Gastrocnemius medialis (tissue), 4 donors: ENCODE measurements around the gene ICA1L. TPM values are rescaled to one million over a fixed set of nuclear protein-coding genes. Genes with fewer than 3 reads are reported as not detected.
"Not testable (repeated sequence)": the region's sequence is repeated elsewhere in the genome, so short reads cannot be mapped to it uniquely, and the experiment has no call there.

Experiments
- ATAC-seq, 2 donors: fragments of 150-250 bp; one replicate each; pipeline ENCODE4 v1.9.1; 2016
- DNase-seq, 2 donors: peaks; one replicate each; pipeline ENCODE4 v3.0.0-alpha.2; 2019
- H3K27ac ChIP-seq, 4 donors: fragments of 200-600 bp; sonication (generic); 1 replicate in 1 of 4; 2 replicates in 3 of 4; pipeline ENCODE4 v1.5.1; 2016 to 2018; ENCODE audit warnings: mild to moderate bottlenecking in 2 of 4, moderate library complexity in 1 of 4
- H3K27me3 ChIP-seq, 3 donors: fragments of 200-600 bp; sonication (generic) in 2 of 3; 1 replicate in 1 of 3; 2 replicates in 2 of 3; pipeline versions ENCODE4 v1.5.1 to v1.6.0; 2016 to 2019; ENCODE audit warnings: mild to moderate bottlenecking in 1 of 3, moderate library complexity in 1 of 3
- H3K36me3 ChIP-seq, 2 donors: fragments of 200-600 bp; sonication (generic) in 1 of 2; one replicate each; pipeline ENCODE4 v1.5.1; 2017 to 2018
- H3K4me1 ChIP-seq, 2 donors: fragments of 200-600 bp; sonication (generic) in 1 of 2; one replicate each; pipeline ENCODE4 v1.5.1; 2016 to 2017; ENCODE audit warnings: mild to moderate bottlenecking in 2 of 2
- H3K4me3 ChIP-seq, 4 donors: fragments of 200-600 bp; sonication (generic) in 3 of 4; 1 replicate in 1 of 4; 2 replicates in 3 of 4; pipeline ENCODE4 v1.5.1; 2016 to 2019; ENCODE audit warnings: mild to moderate bottlenecking in 2 of 4
- H3K9me3 ChIP-seq, 3 donors: fragments of 200-600 bp; sonication (generic) in 2 of 3; 1 replicate in 1 of 3; 2 replicates in 2 of 3; pipeline ENCODE4 v1.5.1; 2016 to 2019
- POLR2A ChIP-seq, 2 donors: fragments of 450-650 bp; IDR thresholded peaks; one replicate each; pipeline ENCODE4 v1.6.1; 2017; ENCODE audit warnings: antibody characterized with exemption in 2 of 2, mild to moderate bottlenecking in 2 of 2, moderate library complexity in 2 of 2
- in situ Hi-C, 4 donors: fragments of 200-750 bp; cut with MboI; loops; one replicate each; pipeline versions ENCODE4 v1.15.0 to v1.8.0; 2017; ENCODE audit warnings: low sequenced_read_pairs in 4 of 4
- intact Hi-C: fragments of 100-400 bp; cut with DNase I; formaldehyde crosslinking; loops from one replicate; pipeline ENCODE4 v1.15.1; 2023; ENCODE audit warnings: low total_unique reads
- total RNA-seq, 4 donors: library from RNA; depleted of rRNA; stranded (reverse); fragments of >200 nt; gene quantifications; one replicate each; pipeline versions ENCODE4 v1.1.0 to v1.2.3, GENCODE V29; 2016
- TF ChIP-seq, protein P1 (sequence below), 5 experiments: fragments of 450-650 bp in 3 of 5; fragments of 200-600 bp in 2 of 5; sonication (generic) in 2 of 5; IDR thresholded peaks in 4 of 5; conservative IDR thresholded peaks in 1 of 5; 1 replicate in 4 of 5; 2 replicates in 1 of 5; pipeline ENCODE4 v1.5.1; 2016 to 2019; ENCODE audit warnings: antibody characterized with exemption in 5 of 5, mild to moderate bottlenecking in 3 of 5, moderate library complexity in 3 of 5

Gene ICA1L
- total RNA-seq, 4 donors from 2014 or later = 2.6 to 7.4 (median 4.8) TPM

GRCh38 chr2:202813387-202813786, 58.2 kb downstream of the ICA1L start:
- TF ChIP-seq, protein P1, sequence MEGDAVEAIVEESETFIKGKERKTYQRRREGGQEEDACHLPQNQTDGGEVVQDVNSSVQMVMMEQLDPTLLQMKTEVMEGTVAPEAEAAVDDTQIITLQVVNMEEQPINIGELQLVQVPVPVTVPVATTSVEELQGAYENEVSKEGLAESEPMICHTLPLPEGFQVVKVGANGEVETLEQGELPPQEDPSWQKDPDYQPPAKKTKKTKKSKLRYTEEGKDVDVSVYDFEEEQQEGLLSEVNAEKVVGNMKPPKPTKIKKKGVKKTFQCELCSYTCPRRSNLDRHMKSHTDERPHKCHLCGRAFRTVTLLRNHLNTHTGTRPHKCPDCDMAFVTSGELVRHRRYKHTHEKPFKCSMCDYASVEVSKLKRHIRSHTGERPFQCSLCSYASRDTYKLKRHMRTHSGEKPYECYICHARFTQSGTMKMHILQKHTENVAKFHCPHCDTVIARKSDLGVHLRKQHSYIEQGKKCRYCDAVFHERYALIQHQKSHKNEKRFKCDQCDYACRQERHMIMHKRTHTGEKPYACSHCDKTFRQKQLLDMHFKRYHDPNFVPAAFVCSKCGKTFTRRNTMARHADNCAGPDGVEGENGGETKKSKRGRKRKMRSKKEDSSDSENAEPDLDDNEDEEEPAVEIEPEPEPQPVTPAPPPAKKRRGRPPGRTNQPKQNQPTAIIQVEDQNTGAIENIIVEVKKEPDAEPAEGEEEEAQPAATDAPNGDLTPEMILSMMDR (IDR thresholded peaks at IDR 0.05 in 4 of 5, conservative IDR thresholded peaks at IDR 0.05 in 1 of 5) = no peak
- no peak for TF ChIP-seq POLR2A (IDR thresholded peaks at IDR 0.05)
- H3K27me3 ChIP-seq = no peaks in the 10 kb centered on the region
- in situ Hi-C loops = no loop called here
- H3K4me3 ChIP-seq = no peak overlapping the region
- H3K27ac ChIP-seq = no peak overlapping the region
- H3K36me3 ChIP-seq = no peaks in the 10 kb centered on the region
- DNase-seq (no peak), ATAC-seq (no peak)
- no peaks in the 10 kb centered on the region for H3K9me3 ChIP-seq
- H3K4me1 ChIP-seq = peaks cover 11 to 12% of the 10 kb centered on the region in 2 donors
- intact Hi-C loops = no loop called here

- Histone ChIP-seq H3K4me1 (peaks cover 11 to 28% of the 10 kb centered on the region in 2 donors), H3K27me3 (no peaks in the 10 kb centered on the region), H3K27ac (peak overlapping the region in 1 of 4 donors; percentile 80), H3K36me3 (no peaks in the 10 kb centered on the region), H3K4me3 (no peak overlapping the region), H3K9me3 (no peaks in the 10 kb centered on the region)
- intact Hi-C loops (loop anchor here (5.0 to 10.0 kb wide), 2 partner anchors 66 to 104 kb away; partner anchors contain the start of genes CARF, ICA1L and WDR12), in situ Hi-C loops (no loop called here)
- TF ChIP-seq, protein P1 (IDR thresholded peaks at IDR 0.05 in 4 of 5, conservative IDR thresholded peaks at IDR 0.05 in 1 of 5) = no peak
- no peak for TF ChIP-seq POLR2A (IDR thresholded peaks at IDR 0.05)
- DNase-seq (no peak), ATAC-seq (no peak)
These were observed 62.8 kb downstream of the ICA1L start for GRCh38 chr2:202808754-202809153.

- intact Hi-C loops = loop anchor here (2.0 to 10.0 kb wide), 3 partner anchors 67 to 173 kb away; partner anchors contain the start of genes CARF, FAM117B, ICA1L and WDR12
These were observed 64.0 kb downstream of the ICA1L start for GRCh38 chr2:202807431-202808138.

DNA sequence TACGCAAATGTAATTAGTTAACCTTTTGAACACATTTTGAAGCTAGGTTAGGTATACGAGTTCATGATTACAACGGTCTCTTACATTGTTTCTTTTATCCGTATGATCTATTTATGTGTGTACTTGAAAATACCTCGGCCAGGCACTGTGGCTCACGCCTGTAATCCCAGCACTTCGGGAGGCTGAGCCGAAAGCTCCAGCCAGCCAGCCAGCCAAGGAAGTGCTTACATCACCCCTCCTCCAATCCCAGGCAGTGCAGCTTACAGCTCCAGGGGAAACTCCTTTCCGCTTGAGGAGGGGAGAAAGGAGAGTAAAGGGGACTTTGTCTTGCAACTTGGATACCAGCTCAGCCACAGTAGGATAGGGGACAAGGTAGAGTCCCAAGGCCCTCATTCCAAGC, 65.7 kb downstream of the ICA1L start:
- H3K27ac ChIP-seq = peak overlapping the region; percentile 74 to 84 (median 78)
- H3K9me3 ChIP-seq, H3K36me3 ChIP-seq, in situ Hi-C loops, H3K27me3 ChIP-seq: not testable (repeated sequence)
- peak overlapping the region in 3 of 4 donors; percentile 18 to 35 (median 20) for H3K4me3 ChIP-seq
- intact Hi-C loops = loop anchor here (2.0 to 10.0 kb wide), 3 partner anchors 69 to 171 kb away; partner anchors contain the start of genes CARF, FAM117B, ICA1L and WDR12
- DNase-seq (peak; percentile 59 to 75), ATAC-seq (peak; percentile 79 to 82)
- H3K4me1 ChIP-seq = peaks cover 23 to 41% of the 10 kb centered on the region in 2 donors

More at GRCh38 chr2:202807431-202808138, 64.0 kb downstream of the ICA1L start:
- H3K4me3 ChIP-seq, H3K9me3 ChIP-seq, H3K27me3 ChIP-seq, in situ Hi-C loops, H3K36me3 ChIP-seq: not testable (repeated sequence)
- Histone ChIP-seq H3K4me1 (peaks cover 11 to 28% of the 10 kb centered on the region in 2 donors), H3K27ac (peak overlapping the region; percentile 74 to 84 (median 78))
- DNase-seq (peak; percentile 85 to 93), ATAC-seq (peak; percentile 97 to 98)

- H3K27ac ChIP-seq = no peak overlapping the region
- peaks cover 12 to 13% of the 10 kb centered on the region in 2 donors for H3K4me1 ChIP-seq
- in situ Hi-C loops = no loop called here
- H3K4me3 ChIP-seq = no peak overlapping the region
- intact Hi-C loops = no loop called here
- no peaks in the 10 kb centered on the region for H3K36me3 ChIP-seq
- ATAC-seq = no peak
- no peaks in the 10 kb centered on the region for H3K9me3 ChIP-seq
- TF ChIP-seq, protein P1 (IDR thresholded peaks at IDR 0.05 in 4 of 5, conservative IDR thresholded peaks at IDR 0.05 in 1 of 5) = no peak
- TF ChIP-seq POLR2A (IDR thresholded peaks at IDR 0.05) = no peak
- DNase-seq = no peak
- H3K27me3 ChIP-seq = no peaks in the 10 kb centered on the region
These were observed 73.6 kb downstream of the ICA1L start for GRCh38 chr2:202797944-202798343.
